Astrocyte of the hippocampus (primary cell): ENCODE measurements around the gene TRPV6.

ENCODE experiments used
- DNase-seq: peaks from one replicate; pipeline ENCODE4 v3.0.0; 2011; ENCODE audit warnings: low read depth, low spot score

TRPV6 gene

GRCh38 chr7:142883571-142884285, 1.8 kb downstream of the TRPV6 start:
- DNase-seq: no peak

- DNase-seq: no peak
Observed at GRCh38 chr7:142883145-142883544, 2.4 kb downstream of the TRPV6 start.

- no peak for DNase-seq
Observed at GRCh38 chr7:142882338-142882678, 3.2 kb downstream of the TRPV6 start.

- DNase-seq: no peak
Observed at GRCh38 chr7:142881586-142882337, 3.8 kb downstream of the TRPV6 start.

- DNase-seq: peak; percentile 31
Observed at GRCh38 chr7:142880876-142881505, 4.6 kb downstream of the TRPV6 start.

- DNase-seq: no peak
Observed at GRCh38 chr7:142879060-142879459, 6.5 kb downstream of the TRPV6 start.

GRCh38 chr7:142878315-142878714, 7.2 kb downstream of the TRPV6 start:
- DNase-seq: no peak

- no peak for DNase-seq
Observed at GRCh38 chr7:142876991-142877910, 8.3 kb downstream of the TRPV6 start.

GRCh38 chr7:142876236-142876960, 9.1 kb downstream of the TRPV6 start:
- DNase-seq: no peak

- no peak for DNase-seq
Observed at GRCh38 chr7:142875456-142875855, 10.1 kb downstream of the TRPV6 start.

GRCh38 chr7:142874837-142875236, 10.7 kb downstream of the TRPV6 start:
- DNase-seq: no peak

GRCh38 chr7:142874409-142874808, 11.1 kb downstream of the TRPV6 start:
- DNase-seq: no peak

- DNase-seq: no peak
Observed at GRCh38 chr7:142873871-142874270, 11.7 kb downstream of the TRPV6 start.

- DNase-seq: peak; percentile 5
Observed at GRCh38 chr7:142873281-142873784, 12.2 kb downstream of the TRPV6 start.

GRCh38 chr7:142872106-142872675, 13.4 kb downstream of the TRPV6 start:
- DNase-seq: no peak

- no peak for DNase-seq
Observed at GRCh38 chr7:142871260-142872105, 14.1 kb downstream of the TRPV6 start.

GRCh38 chr7:142870566-142871259, 14.8 kb downstream of the TRPV6 start:
- no peak for DNase-seq

GRCh38 chr7:142870147-142870559, 15.4 kb downstream of the TRPV6 start:
- DNase-seq: no peak

- no peak for DNase-seq
Observed at GRCh38 chr7:142869434-142869833, 16.1 kb downstream of the TRPV6 start.
